NCI-H82 (cell line): ENCODE results near the gene ADARB2.

ENCODE experiments used
- DNase-seq: peaks from one replicate; lab custom pipeline; 2025; lab: John Stamatoyannopoulos, UW

The ADARB2 gene

GRCh38 chr10:1492641-1493040 lies 244.7 kb downstream of the ADARB2 start:
- DNase-seq: no peak

GRCh38 chr10:1491901-1492300 lies 245.4 kb downstream of the ADARB2 start:
- DNase-seq: no peak

- DNase-seq: no peak
Observed at GRCh38 chr10:1489801-1490200, 247.5 kb downstream of the ADARB2 start.

- DNase-seq: no peak
Observed at GRCh38 chr10:1488970-1489548, 248.3 kb downstream of the ADARB2 start.

GRCh38 chr10:1486841-1487687 lies 250.3 kb downstream of the ADARB2 start:
- DNase-seq: no peak

DNA sequence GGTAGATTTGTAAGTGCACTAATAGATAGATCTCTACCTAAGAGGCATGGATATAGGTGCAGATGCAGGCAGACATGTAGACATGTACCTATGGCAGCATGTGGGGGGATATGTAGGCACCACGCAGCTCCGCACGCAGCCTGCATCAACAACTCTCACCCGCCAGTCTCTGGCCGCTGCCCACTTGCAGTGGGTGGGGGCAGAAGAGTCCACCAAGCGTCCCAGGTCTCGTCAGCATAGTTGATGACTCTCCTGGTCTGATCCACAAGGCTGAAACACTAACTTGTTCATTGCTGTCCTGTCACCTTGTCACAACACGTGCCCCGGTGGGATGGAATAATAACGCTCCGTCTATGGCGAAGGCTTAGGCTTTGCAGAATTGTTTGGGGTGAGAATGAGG lies 252.0 kb downstream of the ADARB2 start:
- no peak for DNase-seq

GRCh38 chr10:1483826-1484225 lies 253.5 kb downstream of the ADARB2 start:
- DNase-seq: no peak

DNA sequence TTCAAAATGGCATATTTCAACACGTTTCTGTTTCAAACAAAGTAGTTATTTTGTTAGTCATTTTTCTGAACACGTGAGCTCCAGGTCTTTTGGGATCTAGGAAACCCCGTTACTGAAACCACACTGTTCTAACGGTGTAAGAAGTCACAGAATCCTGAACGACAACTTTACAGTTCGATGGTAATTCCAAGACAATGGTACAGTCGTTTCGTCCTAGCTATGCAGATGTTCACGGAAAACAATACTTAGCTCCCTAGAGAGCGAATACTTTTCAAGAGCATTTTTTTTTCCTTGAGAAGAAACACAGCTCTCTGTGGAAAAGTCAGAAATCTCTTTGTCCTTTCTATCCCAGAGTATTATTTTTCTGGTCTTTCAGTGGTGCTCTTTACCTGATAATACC lies 254.1 kb downstream of the ADARB2 start:
- no peak for DNase-seq

GRCh38 chr10:1477578-1477977 lies 259.7 kb downstream of the ADARB2 start:
- no peak for DNase-seq

DNA sequence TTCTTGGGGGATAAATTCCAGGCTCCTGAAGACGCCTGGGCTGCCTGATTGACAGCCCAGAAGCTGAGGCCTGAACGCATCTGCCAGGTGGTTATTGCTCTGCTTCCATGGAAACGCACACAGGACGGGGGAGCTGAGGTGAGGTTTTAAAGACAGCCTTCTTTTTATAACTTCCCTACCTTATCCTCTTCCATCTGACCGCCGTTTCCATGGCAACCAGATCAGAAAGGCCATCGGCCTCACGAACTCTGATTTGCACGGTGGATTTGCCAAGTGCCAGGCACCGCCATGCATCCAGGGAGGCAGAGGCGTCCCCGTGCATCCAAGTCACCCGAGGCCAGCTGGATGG lies 260.9 kb downstream of the ADARB2 start:
- no peak for DNase-seq

DNA sequence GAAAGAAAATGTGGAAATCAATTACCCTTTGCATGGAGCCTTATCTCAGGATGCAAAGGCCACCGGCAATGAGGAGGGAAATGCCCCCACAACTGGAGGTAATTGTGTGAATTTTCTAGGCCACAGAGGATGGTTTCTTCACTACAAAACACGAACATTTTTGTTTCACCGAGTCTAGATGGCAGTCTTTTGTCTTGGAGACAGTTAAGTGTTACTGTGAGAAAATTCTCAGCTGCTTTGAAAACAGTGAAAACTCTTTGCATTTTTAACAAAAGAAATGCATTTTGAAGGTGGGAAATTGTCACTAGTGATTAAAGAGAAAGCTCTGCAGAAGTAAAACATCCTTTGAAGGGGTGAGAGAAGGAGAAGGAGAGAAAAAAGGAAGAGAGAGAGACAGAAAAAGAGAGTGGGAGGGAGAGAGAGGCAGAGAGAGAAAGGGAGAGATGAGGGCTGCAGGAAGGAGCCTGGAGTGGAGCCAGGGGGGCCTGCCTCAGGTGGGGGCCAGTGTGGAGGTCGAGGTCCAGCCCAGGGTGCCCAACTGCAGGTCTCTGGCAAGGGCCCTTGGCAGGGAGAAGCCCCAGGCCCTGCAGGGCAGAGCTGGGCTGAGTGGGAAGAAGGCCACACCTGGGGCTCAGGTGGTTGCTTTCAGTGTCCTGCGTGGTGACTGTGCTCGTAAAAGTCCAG lies 261.4 kb downstream of the ADARB2 start:
- DNase-seq: no peak

DNA sequence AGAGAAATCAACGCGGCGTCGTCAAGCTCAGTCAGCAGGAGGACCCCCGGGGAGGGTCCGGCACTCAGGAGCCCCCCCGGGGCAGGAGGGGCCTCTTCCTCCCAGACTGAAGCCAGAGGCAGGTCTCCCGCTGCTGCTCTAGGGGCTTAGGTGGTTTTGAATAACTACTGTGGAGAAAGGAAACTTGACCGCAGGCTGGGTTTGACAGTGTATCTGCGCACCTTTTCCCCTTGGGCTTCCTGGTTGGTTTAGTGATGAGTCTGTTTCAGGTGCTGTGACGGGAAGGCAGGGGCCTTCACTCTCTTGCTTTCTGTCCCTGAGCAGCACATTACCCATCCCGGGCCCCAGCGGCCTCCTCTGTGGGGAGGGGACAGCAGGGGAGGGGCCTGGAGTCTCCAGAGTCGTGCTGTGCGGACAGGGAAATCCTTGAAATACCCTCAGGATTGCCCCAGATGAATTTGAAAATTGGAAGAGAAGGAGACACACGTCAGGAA lies 262.2 kb downstream of the ADARB2 start:
- DNase-seq: no peak

DNA sequence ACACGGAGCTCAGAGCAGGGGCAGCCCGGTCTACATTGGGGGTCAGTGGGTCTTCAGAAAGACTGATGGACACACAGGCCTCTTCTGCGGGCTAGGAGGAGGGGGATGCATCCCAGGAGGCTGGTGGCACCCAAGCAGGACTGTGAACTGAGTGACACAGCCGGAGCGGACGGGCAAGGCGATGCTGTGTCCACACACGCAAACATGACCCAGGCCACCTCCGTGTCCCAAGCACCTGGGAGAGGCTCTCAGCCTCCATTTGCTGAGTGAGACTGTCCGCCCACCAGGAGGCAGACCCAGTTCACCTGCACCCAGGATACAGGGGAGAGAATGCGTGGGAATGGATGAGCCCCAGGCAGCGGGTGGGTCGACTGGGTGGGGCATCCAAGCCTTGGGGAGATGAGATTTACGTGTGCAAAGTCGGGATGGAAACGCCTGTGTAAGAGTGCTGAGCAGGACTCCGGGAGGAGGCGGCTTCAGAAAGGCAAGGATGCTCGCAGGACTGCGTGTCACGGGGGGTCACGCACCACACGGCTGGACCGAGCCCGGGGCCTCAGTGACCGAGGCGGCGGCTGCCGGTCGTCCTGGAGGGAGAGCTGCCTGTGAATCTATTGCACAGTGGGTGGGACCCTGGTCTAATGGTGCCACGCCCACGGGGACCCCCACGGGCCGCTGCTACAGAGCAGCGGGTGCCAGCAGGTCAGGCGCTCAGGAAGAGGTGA lies 262.8 kb downstream of the ADARB2 start:
- no peak for DNase-seq

GRCh38 chr10:1473874-1474273 lies 263.5 kb downstream of the ADARB2 start:
- no peak for DNase-seq

DNA sequence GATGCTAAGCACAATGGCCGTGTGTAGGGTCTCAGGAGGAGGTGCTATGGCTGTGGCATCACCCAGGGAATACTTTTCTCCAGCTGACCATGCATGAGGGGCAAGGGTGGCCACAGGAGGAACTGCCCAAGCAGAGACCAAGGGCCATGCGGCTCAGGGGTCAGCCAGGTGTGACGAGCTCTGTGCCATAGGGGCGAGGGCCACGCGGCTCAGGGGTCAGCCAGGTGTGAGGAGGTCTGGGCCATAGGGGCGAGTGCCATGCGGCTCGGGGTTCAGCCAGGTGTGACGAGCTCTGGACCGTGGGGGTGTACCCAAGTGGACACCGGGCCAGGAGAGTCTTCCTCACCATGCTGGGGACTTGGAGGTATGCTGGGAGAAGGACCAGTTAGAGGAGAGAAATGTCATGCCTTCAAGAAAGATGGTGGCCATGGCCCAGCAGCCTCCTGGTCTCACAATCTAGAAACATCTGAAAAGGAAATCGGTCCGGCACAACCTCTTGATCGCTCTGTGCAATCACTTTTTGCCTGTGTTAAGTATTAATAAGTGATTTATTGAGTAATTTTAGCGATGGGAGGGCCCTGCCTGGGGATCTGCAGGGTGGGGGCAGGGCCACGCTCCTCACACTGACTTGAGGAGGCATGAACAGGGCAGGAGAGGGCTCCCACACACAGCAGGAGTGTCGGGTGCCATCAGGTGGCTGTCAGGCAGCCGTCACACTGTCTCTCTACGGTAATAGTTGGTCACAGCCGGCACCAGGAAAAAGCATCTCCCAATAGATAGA lies 265.0 kb downstream of the ADARB2 start:
- no peak for DNase-seq

- no peak for DNase-seq
Observed at GRCh38 chr10:1468811-1469210, 268.5 kb downstream of the ADARB2 start.

- DNase-seq: no peak
Observed at GRCh38 chr10:1467334-1468076, 269.8 kb downstream of the ADARB2 start.

- no peak for DNase-seq
Observed at GRCh38 chr10:1465993-1466764, 271.1 kb downstream of the ADARB2 start.

DNA sequence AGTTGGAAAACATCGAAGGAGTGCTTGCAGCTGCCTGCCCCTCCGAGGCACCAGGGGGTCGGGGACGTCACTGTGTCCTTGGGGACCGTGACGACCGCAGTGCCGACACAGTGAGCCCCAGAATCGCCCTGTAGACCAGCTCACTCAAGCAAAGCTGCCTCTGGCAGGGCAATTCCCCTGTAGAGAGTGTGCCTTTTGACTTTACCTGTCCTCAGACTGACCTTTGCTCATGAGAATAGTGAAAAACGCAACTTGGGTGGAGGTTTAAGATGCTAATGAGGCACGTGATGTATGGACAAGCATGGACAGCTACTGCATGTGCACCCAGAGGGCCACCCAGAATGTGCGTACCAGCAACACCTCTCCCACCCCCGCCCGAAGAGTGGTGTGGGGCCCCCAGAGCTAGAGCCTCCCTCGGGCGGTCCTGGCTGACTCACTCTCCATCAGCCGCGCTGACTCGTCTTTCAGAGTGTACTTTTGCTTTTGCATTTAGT lies 271.9 kb downstream of the ADARB2 start:
- DNase-seq: no peak

- DNase-seq: no peak
Observed at GRCh38 chr10:1464881-1465417, 272.4 kb downstream of the ADARB2 start.
